GM12891 (cell line): ENCODE data around the gene CD244.
A peak's percentile ranks its signal among the peaks of the same experiment; 100 is the strongest.

Experiments used
- DNase-seq: peaks from one replicate; pipeline ENCODE4 v3.0.0; 2011; ENCODE audit warnings: low spot score; ENCODE audit not compliant: insufficient read length
- FAIRE-seq: peaks from 2 replicates; lab custom pipeline; 2011; peaks lifted over from hg19 to GRCh38; lab: Jason Lieb, UNC
- PAX5 ChIP-seq: IDR thresholded peaks from 2 replicates; pipeline ENCODE4 v1.6.1; 2011; ENCODE audit warnings: low read length, moderate library complexity, mild to moderate bottlenecking; ENCODE audit not compliant: insufficient read depth, severe bottlenecking
- POLR2A ChIP-seq: IDR thresholded peaks from 2 replicates; pipeline ENCODE4 v1.6.1; 2011; ENCODE audit warnings: low read depth, low read length, control low read depth
- POLR2AphosphoS5 ChIP-seq: IDR thresholded peaks from 2 replicates; pipeline ENCODE4 v1.6.1; 2011; ENCODE audit warnings: low read depth, low read length, control low read depth
- POU2F2 ChIP-seq: IDR thresholded peaks from 2 replicates; pipeline ENCODE4 v1.6.1; 2011; ENCODE audit warnings: low read depth, mild to moderate bottlenecking, control low read depth, low read length, moderate library complexity
- SPI1 ChIP-seq: IDR thresholded peaks from 2 replicates; pipeline ENCODE4 v1.6.1; 2011; ENCODE audit warnings: low read depth, low read length, control low read depth
- TAF1 ChIP-seq: IDR thresholded peaks from 2 replicates; pipeline ENCODE4 v1.6.1; 2011; ENCODE audit warnings: low read depth, low read length, control low read depth

Gene CD244

DNA sequence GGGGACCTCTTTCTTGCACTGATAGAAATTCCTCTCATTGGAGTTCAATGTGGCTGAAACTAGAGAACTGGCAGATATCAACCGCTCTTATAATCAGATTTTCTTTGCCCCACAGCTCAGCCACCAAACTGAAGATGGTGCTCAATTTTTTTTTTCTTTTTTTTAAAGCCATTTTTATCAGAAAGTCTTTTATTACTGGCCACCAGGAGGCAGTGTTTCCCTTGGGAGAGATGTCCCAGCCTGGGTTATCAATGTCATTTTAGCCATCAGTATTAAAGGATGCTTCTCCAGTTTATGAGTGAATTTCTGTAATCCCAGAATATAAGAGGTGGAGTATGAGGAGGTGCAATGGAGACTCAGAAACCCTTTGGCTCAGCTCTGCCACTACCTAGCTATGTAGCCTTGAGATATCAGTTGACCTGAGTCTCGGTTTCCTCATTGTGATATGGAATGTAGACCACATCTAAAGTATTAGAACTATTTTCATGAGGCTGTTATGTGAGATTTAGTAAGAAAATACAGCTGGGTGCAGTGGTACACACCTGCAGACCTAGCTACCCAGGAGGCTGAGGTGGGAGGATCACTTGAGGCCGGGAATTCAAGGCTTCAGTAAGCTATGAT is 27.6 kb downstream of the CD244 start:
- TF ChIP-seq POLR2A (no peak), POLR2AphosphoS5 (no peak), POU2F2 (no peak), SPI1 (no peak), TAF1 (no peak), PAX5 (no peak)
- FAIRE-seq (peak; percentile 40), DNase-seq (no peak)

DNA sequence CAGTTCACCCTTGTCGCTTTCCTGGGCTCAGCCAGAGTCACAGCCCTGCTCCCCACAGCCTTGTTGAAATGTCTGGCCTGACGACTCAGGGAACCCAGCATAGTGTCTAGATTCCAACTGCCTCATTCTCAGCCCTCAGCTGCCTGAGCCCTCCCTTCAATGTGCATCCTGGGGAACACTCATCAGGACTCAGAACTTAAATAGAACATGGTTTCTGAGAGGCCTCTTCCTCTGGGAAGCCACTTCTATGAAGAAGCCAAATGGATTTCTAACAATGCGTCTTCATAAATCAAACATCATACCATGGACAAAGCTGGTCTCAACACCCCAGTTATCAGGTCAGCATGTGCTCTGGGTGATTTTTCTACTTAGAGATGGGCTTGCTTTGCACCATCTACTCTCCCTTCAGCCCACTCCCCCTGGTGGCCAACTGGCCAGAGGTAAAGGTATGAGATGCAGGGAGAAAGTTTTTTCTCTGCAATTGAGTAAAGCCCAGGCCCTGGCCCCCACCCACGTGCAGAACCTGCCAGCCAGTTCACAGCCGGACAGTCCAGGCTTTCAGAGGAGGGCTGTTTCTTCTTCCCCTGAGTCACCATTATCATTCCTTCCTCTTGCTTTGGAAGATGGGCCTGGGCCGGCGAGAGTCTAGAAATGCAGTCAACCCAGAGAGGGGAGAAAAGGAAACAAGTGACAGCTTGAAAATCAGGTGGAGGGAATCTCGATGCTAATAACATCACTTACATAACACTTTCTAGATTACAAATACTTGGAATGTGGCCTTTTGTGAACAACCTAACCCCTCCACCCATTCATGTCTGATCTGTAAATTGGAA is 32.1 kb downstream of the CD244 start:
- FAIRE-seq (peak; percentile 96), DNase-seq (peak; percentile 35)
- TF ChIP-seq POU2F2 (no peak), PAX5 (no peak), SPI1 (no peak), POLR2AphosphoS5 (no peak), TAF1 (no peak), POLR2A (no peak)

DNA sequence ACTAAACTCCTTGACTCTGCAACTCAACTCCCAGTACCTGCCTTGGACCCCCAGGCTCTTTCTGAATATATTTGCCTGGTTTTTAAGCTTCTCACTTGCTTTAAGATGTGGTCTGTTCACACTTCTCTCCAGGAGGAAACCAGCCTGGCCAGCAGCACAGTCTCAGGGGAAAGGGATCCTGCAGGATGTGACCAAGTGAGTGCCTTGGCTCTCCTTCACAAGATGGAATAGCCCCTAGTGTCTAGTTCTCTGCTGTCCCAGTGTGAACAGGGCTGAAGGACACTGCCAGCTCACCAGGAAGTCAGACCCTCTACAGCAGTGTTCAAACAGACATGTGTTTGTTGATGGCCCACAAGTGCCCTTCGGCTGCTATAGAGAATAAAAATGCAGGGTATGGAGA is 32.9 kb downstream of the CD244 start:
- TF ChIP-seq TAF1: no peak
- TF ChIP-seq PAX5: no peak
- no peak for TF ChIP-seq POLR2AphosphoS5
- no peak for TF ChIP-seq POLR2A
- no peak for TF ChIP-seq POU2F2
- no peak for TF ChIP-seq SPI1
- no peak for DNase-seq
- FAIRE-seq: no peak

GRCh38 chr1:160827418-160827817 is 35.3 kb downstream of the CD244 start:
- no peak for FAIRE-seq

DNA sequence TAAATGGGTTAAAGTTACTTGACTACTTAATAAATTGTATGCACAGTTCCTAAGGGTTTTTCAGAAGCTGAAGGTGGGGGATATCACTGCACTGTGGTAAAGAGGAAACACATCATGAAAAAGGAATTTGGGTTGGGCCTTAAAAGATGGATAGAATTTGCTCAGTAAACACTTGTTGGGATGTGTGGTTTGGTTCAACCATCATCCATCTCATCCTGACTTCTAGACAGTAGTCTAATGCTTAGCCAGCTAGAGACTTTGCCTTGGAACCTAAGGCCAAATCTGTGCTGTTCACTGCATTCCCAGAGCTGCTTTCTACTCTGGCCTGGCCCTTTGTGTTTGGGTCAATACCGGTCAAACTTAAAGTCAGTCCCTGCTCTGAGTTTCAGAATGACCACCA is 36.1 kb downstream of the CD244 start:
- TF ChIP-seq POLR2AphosphoS5: no peak
- TF ChIP-seq POU2F2: no peak
- no peak for TF ChIP-seq PAX5
- no peak for TF ChIP-seq SPI1
- TF ChIP-seq TAF1: no peak
- TF ChIP-seq POLR2A: no peak
- FAIRE-seq (no peak), DNase-seq (no peak)

More at GRCh38 chr1:160827418-160827817, 35.3 kb downstream of the CD244 start:
- TF ChIP-seq POU2F2: no peak
- TF ChIP-seq SPI1: no peak
- no peak for TF ChIP-seq PAX5
- no peak for TF ChIP-seq TAF1
- TF ChIP-seq POLR2AphosphoS5: no peak
- TF ChIP-seq POLR2A: no peak
- DNase-seq: no peak

- FAIRE-seq: no peak
- DNase-seq: no peak
Observed at GRCh38 chr1:160823296-160823695, 39.4 kb downstream of the CD244 start.

DNA sequence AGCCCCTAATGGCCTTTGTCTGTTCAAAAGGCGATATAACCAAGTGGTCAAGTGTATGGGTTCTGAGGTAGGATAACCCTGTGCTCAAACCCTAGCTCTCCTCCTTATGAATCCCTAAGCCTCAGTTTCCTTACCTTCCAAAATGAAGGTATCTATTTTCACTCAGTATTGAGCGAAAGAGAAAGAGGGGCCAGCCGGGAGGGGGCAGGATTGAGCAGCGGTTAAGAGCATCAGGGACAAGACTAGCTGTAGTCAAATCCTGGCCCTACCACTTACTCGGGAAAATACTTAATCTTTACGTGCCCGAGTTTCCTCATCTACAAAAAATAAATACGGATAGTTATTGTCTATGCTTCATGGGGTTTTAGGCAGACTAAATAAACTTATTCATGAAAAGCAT is 41.1 kb downstream of the CD244 start:
- FAIRE-seq (no peak), DNase-seq (no peak)
- no peak for TF ChIP-seq POLR2A
- TF ChIP-seq POLR2AphosphoS5: no peak
- TF ChIP-seq PAX5: no peak
- no peak for TF ChIP-seq SPI1
- no peak for TF ChIP-seq TAF1
- TF ChIP-seq POU2F2: no peak

More at GRCh38 chr1:160823296-160823695, 39.4 kb downstream of the CD244 start:
- TF ChIP-seq POU2F2 (no peak), POLR2AphosphoS5 (no peak), SPI1 (no peak), POLR2A (no peak), PAX5 (no peak), TAF1 (no peak)

DNA sequence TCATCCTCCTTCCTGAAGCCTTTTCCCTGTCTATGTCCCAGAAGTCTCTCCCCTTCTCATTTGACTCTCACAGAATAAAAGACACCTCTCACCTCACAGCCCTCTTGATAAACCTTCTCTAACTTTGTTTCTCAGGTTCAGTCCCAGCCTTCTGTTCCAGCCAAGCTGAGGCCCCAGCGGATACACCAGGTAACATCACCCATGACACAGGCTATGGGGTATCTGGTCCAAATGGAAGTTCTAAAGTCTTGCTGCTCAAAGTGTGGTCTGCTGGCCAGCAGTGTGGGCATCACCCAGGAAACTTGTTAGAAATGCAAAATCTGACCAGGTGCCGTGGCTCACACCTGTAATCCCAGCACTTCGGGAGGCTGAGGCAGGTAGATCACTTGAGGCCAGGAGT is 43.5 kb downstream of the CD244 start:
- DNase-seq (no peak), FAIRE-seq (no peak)
- no peak for TF ChIP-seq SPI1
- no peak for TF ChIP-seq POU2F2
- no peak for TF ChIP-seq POLR2A
- no peak for TF ChIP-seq PAX5
- TF ChIP-seq POLR2AphosphoS5: no peak
- TF ChIP-seq TAF1: no peak

DNA sequence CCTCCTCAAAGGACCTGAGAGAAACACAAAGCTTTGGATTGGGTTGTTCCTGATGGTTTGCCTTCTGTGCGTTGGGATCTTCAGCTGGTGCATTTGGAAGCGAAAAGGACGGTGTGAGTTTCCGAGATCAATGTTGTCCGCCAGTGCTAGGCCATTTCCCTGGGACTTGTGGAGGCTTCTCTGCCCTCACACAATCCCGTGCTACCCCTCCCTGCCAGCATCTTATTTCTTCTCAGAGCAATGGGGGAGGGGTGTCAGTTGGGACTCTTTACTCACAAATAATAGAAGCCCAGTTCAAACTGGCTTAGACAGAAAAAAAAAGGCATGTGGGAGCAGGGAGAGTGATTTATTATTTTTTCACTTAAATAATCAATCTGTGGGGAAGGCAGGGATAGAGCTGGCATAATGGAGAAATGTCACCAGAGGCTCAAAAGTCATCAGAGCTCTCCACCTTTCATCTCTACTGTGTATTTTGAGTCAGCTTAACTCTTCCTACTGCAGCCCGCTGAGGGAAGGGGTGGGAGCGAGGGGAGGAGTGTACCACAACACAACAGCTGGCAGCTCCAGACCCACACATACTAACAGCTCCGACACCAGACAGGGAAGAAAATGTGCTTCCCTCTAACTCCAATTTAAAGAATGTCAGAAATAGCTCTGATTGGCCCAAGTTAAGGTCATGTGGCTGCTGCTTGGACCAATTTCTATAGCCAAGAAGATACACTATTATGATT is 44.3 kb downstream of the CD244 start:
- DNase-seq (no peak), FAIRE-seq (no peak)
- TF ChIP-seq POLR2AphosphoS5 (no peak), POU2F2 (no peak), TAF1 (no peak), POLR2A (no peak)
